GM18502 (cell line): Measurements from ENCODE around the gene ANKRD10.

ENCODE experiments used
- ATAC-seq: cut with Tn5 transposase; IDR thresholded peaks from one replicate; pipeline ENCODE4 v1.9.1; 2021; ENCODE audit warnings: mild to moderate bottlenecking; ENCODE audit not compliant: unreplicated experiment, poor library complexity

Gene ANKRD10

DNA sequence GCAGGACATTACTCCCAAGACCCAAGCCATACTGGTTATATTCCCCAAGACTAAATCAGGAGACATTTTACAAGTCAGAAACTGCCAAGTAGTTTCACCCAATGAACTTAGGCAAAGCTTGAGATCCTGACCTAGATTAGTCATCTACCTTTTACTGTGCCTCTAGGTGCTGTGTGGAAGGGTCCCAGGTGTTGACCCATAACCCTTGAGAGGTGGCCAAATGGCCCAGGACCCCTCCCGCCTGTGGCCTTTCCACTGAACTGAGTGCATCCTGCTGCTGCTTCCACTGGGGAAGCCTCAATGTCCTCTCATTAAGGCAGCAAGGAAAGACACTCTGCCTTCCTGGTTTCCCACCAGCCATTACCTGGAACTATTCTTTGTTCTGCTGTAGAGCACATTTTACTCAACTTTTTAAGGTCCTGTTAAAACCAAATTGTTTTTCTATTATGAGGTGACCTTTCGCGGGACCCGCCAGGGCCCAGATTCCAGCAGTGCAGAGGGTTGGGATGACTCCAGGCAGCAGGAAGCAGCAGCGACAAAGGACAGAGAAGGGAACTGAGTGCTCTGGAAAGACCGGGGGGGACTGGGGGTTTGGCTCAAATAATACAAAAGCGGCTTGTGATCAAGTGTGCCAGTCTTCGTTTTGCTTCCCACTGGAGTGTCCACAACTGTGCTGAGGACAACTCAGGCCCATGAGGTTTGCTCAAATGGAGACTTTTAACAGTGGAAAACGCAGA lies 27.1 kb downstream of the ANKRD10 start:
- no peak for ATAC-seq

DNA sequence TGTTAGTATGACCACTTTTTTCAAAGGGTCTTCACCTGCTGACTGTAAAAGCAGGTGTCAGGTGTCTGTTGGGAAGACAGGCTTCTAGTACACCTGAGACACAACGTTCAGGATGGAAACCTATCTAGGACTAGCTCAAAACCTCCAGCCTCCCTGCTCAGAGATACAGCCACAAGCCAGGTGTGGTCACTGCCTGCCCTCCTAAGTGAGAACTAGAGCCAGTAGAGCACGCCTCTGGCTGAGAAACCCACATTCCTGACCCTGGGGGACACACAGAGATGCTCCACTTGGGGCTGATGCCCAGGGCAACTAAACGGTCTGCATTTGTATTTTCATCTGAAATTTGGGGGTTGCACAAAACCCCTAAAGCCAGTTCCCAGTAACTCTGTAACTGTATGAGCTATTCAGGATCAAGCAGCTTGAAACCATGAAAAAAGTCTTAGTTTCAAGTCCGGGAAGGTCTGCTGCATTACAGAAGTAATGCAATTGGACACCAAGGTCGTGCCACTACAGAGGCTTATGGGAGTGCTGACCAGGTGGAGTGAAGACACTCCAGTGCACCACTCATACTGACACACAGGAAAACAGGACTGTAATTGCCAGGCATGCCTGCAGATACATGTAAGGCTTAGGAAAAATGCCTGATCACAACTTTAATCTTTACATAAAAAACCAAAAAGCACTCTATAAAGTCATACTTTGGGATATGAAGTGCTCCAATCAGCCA lies 27.8 kb downstream of the ANKRD10 start:
- no peak for ATAC-seq

DNA sequence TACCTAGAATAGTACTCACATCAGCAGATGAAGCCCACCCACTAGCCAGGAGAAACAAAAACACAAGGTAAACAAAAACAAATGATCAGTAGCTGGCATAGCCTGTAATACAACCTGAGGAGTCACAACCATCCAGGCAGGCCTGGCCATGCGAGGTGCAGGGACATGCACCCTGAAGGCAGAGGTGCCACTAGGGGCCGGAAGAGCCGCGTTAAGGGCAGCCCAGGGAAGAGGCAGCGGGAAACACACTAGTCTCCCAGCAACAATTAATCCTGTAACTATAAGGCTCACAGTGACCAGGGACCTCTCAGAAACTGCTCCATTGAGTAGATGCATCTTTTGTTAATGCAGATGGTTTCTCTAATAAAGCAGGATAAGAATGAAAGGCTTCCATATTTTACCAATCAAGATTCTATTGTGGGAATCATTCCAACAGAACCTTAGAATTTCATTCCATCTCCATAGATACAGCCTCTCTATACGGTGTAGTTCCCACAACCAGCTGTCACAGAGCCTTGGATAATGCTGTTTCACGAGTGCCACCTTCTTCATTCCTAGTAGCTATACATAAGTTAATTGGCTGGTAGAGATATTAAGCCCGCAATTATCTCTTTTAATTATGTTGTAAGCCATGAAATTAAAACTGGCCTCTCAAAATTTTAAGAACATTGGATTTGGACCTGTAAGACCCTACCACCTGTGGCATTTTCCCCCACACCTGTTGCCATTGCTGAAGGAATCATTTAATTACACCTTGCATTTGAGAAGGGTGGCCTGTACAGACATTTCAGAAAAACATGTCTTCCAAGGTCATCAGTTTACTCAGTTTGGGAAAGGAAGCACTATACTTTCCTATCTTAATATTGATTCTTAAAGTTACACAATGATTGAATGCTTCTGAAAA lies 28.7 kb downstream of the ANKRD10 start:
- ATAC-seq: no peak

DNA sequence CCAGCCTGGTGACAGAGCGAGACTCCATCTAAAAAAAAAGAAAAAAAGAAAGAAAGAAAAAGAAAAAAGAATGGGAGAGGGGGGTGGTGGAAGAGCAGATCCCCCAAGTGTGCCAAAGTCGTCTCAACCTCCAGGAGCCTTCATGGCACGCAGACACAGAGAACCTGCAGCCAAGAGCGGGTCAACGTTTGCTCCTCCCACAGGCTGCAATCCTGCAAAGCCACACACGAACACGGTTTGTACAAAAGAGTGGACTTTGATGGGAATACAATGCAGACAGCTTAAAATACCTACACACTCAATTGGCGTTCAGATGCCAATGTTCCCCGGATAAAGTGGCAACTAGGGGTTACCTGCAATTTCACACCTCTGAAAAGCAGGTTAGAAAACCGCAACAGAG lies 29.4 kb downstream of the ANKRD10 start:
- ATAC-seq: no peak

DNA sequence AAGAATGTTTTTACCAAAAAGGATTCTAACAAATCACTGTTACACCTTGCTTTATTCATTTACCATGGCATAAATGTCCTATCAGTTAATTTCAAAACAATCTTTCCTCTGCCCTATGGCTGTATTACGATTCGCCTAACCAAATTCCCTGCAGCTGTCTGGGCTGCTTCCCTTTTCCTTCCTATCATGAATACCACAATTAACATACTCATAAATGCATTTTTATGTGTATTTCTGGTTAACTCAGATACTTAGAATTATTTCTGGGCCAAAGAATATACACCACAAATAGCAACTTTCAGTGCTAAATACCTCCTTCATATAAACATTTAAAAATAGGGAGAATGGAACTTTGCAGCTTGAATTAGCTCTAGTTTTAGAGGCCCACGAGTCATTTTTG lies 30.4 kb downstream of the ANKRD10 start:
- ATAC-seq: no peak

DNA sequence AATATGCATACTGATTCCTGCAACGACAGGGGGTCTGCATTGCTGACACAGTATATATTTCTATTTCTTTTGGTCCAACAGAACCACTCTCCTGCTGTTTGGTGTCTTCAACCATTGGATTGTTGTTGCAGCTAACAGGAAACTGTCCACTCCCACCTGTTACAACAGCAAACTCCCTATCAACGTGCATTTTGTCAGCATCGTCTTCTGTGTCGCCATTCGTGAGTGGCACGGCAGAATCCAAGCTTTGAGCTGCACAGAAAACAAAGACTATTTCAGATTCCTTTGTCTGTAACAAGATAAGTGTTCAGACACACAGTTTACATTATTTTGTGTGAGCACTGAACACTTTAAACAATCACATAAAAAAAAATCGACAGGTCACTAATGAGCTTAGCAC lies 31.3 kb downstream of the ANKRD10 start:
- no peak for ATAC-seq

DNA sequence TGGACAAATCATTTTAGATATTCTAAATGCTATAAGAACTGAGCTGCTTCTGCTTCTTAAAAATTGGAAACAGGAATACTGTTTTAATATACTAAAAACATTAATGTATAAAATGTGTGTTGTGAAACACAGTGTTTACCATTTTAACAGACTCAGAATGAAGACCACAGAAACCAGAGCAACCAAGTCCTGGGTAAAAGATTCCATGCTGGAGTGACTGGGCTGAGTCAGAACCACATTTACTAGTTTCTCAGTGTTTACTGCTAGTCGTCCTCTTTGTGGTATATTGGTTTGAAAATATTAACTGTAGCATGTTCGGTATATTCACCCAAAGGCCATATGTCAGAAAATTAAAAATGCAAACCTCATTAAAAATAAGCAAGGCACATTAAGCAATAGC lies 31.9 kb downstream of the ANKRD10 start:
- no peak for ATAC-seq

DNA sequence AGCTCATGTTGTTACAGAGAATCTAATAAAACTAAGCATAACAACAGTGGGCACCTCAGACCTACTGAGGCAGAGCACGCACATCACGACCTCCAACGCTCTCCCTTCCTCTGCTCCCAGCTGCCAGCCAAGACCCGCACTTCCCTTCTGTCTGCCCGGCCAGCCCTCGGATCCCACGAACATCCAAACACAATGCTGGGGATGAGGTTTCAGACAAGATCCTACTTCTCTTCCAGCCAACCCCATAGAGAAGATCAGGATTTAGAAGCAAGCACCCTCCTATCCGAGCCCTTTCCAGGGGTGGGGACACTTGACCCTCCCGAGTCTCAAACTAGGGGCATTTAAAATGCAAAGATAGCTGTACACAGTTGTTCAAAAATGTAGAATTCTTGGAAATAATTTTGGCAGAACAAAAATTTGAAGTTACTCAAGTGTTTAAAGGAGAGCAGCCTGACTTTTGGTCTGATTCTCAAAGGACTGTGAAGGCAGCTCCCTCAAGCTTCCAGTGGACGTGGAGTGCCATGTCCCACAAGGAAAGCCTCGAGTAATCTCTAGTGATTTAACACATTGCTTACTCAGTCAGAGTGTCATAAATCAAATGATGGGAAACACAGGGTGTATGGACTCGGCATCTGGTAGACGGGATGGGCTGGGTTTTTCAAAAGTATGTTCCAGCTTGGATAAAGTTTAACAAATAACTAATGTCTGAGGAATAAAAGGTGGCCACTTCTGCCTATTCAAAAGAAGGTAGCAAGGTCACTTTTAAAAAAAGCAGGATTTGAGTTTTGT lies 32.8 kb downstream of the ANKRD10 start:
- no peak for ATAC-seq

DNA sequence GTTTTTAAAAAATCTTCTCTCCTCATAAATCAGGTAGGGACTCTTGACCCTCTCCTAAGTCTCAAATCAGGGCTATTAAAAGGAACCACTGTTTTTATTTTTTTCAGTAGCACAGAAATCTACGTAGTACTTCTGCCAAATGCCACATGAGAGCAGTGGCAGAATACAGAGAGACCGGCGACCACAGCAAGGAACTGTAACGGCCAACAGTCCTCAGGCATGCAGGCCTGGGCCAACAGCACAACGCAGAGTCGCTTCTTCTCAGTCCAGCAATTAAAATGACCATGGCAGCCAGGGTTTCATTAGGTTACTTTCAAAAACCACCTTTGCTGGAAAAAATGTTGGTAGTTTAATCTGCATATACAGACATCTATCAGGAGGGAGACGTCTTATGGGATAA lies 34.2 kb downstream of the ANKRD10 start:
- no peak for ATAC-seq

DNA sequence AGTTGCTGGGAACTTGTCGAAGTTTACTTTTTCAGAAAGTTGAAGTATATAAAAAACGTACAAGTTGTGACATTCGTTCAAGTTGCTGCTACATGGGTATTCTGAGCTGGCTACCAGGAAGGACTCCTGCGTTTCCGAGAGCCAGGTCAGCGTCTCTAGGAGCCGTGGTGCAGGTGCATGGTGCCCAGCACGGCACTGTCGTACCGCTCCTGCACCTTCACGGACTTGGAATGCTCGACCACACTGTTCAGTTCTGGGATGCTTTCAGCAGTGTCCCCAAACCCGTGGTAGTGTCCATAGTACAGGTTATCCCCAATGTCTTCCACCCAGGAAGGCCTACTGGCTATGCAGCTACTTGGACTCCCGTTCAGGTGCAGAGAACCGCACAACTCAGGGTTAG lies 35.4 kb downstream of the ANKRD10 start:
- no peak for ATAC-seq

DNA sequence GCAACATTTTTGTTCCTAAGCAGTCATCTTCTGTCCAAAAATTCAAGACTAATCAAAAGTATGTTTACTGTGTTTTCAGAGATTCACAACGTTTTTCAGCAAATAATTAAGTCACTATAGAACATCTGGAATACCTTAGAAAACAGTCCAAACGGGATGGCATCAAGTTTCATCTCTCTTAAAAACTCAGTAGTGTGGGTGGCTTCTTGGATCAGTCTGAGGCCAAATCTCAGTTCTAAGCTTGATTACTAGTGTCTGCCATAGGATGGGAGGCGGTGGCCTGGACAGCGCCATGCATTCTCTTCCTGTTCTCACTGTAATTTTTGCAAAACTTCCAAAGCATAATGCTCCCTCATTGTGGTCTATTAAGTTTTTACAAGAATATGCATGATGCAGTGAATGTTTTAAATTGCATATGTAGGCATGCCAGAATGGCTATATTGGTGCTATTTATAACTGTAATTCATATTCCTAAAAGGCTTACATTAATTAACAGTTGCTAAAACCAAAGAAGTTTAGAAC lies 37.1 kb downstream of the ANKRD10 start:
- ATAC-seq: no peak

DNA sequence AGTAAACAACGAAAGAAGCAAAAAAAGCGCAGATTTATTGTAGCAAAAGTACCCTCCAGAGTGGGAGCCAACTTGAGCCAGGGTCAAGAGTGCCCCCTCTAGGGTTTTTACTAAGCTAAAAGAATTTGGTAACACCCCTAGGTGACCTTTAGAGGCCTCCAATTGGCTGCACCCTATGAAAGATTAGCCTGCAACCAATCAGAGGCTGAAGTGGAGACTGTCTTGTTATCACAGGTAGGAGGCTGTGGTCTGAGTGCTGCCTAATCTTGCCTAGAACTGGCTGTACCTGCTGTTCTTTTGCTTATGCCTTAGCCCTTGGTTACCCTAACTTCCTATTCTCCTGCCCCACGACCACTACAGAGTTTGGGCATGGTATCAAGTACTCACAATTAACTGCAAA lies 38.3 kb downstream of the ANKRD10 start:
- ATAC-seq: no peak

DNA sequence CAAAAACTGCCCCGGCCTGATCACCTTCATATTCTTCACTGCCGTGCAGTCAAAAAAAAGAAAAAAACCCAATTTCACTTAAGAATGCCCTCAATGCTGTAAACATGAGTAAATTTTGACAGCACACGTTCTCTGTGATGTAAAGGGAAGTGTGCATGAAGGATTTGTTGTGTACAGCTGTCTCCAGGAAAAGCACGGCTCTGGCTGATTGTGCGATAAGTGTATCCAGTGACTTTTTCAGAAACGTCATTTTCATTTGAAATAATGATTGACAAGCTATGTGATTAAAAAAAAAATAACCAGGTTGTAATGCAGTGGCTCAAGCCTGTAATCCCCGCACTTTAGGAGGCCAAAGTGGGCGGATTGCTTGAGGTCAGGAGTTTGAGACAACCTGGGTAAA lies 39.6 kb downstream of the ANKRD10 start:
- ATAC-seq: no peak

DNA sequence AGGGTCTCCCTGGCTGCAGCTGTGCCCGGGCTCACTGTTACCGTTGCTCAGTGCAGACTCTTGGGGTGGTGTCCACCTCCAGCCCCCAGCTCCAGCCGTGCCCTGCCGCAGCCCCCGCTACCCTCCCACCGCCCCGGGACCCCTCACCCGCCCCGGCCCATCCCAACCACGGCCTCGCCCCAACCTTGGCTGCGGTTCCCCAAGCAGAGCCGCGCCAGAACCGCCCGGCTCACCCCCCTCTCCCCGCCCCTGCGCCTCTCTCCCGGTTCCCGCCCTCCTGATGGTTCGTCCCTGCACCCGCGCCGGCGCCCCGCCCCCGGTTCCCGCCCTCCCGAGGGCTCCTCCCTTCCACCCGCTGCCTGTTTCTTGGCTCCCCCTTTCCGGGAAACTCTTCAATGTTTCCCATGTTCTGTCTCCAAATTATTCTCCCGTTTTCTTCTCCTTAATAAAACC lies 40.3 kb downstream of the ANKRD10 start:
- peak; percentile 46 for ATAC-seq

DNA sequence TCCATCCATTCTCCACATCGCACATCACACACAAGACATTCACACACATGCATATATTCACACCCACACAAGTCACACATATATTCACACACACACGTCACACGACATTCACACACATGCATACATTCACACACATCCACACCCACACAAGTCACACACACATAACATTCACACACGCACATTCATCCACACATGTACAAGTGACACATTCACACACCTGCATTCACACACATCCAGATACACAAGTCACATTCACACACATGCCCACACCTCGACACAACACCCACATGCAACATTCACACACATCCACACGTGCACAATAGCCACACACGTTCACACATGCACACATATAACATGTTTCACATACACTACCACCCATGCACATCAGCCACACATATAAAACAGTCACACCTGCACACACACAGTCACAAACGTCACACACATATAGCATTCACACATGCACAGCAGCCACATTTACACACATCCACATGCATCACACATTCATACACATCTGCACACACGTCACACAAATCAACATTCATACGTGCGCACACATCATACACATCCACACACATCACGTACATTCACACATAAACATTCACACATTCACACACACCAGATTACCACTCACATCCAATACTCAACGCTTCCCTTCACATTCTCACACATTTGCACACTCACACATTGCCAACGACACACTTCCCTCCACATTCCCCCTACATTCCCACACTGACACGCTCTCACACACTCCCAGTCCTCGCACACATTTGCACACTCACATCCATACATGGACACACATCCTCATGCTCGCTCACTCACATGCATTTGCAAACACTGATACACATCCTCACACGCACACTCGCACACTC lies 41.0 kb downstream of the ANKRD10 start:
- peak; percentile 11 for ATAC-seq

DNA sequence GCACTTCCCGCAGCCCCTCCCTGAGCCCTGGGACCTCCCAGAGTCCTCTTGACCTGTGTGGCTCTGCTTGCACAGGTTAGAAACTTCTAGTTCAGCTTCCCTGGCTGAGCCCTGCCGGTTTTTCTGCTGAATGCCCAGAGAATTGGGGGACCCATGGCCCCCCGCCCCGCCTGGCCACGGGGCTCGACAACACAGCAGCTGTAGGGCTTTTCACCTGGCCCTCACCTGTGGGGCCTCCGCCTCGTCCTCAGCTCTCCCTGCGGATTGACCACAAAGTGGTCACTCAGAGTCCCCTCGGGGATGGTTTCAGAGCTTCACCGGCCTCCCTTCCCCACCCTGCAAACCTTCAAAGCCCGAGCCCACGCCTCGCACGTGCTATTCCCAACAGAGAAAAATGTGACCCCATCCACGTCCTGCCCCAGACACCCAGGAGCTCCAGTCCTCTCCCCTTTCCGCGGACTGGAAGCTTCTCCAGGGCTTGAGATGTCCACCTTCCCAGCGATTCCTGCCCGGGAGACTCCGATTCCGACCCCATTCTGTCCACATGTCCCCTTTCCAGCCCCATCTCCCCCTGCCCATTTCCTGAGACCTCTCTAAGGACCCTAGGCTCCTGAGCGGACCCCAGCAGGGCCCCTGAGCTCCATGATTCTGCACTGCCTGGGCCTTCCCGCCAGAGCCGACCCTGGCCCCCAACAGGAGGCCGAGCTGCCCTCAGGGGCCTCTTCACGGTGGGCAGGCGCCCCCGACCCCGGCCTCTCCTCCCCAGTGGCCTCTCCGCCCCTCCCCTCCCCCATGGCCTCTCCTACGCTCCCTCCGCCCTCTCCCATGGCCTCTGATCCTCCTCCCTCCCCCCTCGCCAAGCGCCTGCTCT lies 41.9 kb downstream of the ANKRD10 start:
- no peak for ATAC-seq

DNA sequence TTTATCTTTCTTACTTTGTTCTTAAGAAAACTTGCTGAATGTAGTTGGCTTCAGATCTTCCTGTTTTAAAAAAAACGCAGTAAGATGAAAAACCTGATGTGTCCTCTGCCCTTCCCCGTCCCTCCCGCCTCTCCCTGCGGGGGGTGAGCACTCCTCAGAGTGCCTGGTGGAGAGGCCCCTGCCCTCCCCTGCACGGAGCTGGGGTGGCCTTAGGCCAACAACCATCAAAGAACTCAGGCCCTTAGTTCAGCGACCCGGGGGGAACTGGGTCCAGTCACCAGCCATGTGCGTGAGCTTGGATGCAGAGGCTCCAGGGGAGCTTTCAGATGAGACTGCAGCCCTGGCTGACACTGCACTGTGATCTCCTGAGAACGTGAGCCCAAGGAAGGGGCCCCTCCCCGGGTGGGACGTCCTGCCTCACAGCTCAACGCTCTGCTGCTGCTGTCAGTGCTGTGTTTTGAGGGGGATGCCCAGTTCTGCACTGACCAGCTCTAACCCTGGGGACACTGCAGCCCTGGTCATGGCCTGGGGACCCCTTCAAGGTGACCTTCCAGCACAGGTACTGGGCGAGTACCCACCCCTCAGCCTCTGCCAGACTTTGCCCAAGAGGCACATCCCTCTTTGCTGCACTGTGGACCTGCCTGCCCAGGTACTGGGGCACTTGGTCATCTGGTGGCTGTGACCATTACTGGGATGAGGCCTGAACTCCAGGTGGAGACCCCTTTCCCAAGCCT lies 42.7 kb downstream of the ANKRD10 start:
- no peak for ATAC-seq
